ENCODE results near the gene ANKMY2. TPM values are rescaled to one million over a fixed set of nuclear protein-coding genes. Genes with fewer than 3 reads are reported as not detected.

ANKMY2 gene
- total RNA-seq, 2 experiments from 2014 or later: 10.3 to 15.2 TPM

DNA sequence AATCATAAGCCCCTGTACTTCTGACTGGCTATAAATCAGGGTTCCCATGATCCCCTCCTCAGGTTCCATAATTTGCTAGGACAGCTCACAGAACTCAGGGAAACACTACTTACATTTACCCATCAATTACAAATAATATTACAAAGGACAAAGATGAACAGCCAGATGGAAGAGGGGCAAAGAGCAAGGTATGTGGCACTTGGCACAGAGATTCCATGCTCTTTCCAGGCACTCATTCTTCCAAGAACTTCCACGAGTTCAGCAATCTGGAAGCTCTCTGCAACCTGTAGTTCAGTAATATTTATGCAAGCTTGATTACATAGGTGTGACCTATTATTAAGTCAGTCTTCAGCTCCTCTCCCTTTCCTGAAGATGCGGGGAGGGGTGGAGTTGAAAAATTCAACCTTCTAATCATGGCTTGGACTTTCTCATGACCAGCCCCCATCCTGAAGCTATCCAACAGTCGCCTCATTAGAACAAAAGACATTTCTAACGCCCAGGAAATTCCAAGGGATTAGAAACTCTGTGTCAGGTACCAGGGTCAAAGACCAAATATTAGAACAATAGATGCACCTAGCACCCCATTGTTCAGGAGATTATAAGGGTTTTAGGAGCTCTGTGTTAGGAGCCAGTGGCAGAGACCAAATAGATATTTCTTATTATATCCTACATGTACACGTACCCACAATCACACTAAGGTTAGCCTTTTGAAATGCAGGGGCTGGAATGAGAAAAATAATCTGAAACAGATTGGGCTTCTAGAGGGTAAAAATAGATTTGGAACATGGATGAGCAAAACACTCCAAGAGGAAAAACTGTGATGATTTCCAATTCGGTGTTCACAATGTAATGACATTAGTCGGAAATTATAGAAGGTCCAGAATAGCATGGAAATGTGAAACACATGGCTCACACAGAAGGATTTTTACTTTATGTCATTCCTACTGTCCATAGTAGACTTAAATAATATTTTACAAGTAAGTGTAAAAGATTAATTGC is 7.0 kb downstream of the ANKMY2 start:
- no peaks in the 10 kb centered on the region for H3K9me3 ChIP-seq (ENCODE audit: low read length)
- intact Hi-C loops (cut with micrococcal nuclease; ENCODE audit: unreplicated experiment): no loop called here
- BruUV-seq (replicated peaks): no TSS peak
- no peaks in the 10 kb centered on the region for H3K4me1 ChIP-seq (ENCODE audit: insufficient read depth, low read length, poor library complexity, severe bottlenecking)
- ChIA-PET POLR2A (interaction anchor here (0.6 to 0.8 kb wide), 4 partner anchors 8 to 91 kb away, joined by 3 to 6 read pairs (median 4); no protein-coding TSS in a partner anchor), CTCF (ENCODE audit: unreplicated experiment) (no interaction called here)
- no peak overlapping the region for H3K4me3 ChIP-seq (ENCODE audit: low read depth, low read length, poor library complexity, severe bottlenecking)
- H3K27ac ChIP-seq (ENCODE audit: low read depth, low read length, poor library complexity, severe bottlenecking): no peak overlapping the region
- H3K9me2 ChIP-seq (ENCODE audit: insufficient read depth, low read length): no peaks in the 10 kb centered on the region
- H3K36me3 ChIP-seq (ENCODE audit: insufficient read depth, low read length): no peaks in the 10 kb centered on the region
- H4K20me1 ChIP-seq (ENCODE audit: insufficient read depth, low read length): 0 out of 2 replicates have a peak, but pooled peaks cover 3% of the 10 kb centered on the region
- H3K4me2 ChIP-seq (ENCODE audit: low read length): no peak overlapping the region
- no peaks in the 10 kb centered on the region for H3K79me2 ChIP-seq (ENCODE audit: insufficient read depth, low read depth, low read length)
- TF ChIP-seq, protein P1, sequence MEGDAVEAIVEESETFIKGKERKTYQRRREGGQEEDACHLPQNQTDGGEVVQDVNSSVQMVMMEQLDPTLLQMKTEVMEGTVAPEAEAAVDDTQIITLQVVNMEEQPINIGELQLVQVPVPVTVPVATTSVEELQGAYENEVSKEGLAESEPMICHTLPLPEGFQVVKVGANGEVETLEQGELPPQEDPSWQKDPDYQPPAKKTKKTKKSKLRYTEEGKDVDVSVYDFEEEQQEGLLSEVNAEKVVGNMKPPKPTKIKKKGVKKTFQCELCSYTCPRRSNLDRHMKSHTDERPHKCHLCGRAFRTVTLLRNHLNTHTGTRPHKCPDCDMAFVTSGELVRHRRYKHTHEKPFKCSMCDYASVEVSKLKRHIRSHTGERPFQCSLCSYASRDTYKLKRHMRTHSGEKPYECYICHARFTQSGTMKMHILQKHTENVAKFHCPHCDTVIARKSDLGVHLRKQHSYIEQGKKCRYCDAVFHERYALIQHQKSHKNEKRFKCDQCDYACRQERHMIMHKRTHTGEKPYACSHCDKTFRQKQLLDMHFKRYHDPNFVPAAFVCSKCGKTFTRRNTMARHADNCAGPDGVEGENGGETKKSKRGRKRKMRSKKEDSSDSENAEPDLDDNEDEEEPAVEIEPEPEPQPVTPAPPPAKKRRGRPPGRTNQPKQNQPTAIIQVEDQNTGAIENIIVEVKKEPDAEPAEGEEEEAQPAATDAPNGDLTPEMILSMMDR (conservative IDR thresholded peaks at IDR 0.05; ENCODE audit: low read length): no peak
- TF ChIP-seq EZH2phosphoT487 (IDR thresholded peaks at IDR 0.05; ENCODE audit: borderline replicate concordance, low read depth, low read length): no peak
- no peak overlapping the region for H2AFZ ChIP-seq (ENCODE audit: low read length)
- no peak for DNase-seq (ENCODE audit: low spot score)

DNA sequence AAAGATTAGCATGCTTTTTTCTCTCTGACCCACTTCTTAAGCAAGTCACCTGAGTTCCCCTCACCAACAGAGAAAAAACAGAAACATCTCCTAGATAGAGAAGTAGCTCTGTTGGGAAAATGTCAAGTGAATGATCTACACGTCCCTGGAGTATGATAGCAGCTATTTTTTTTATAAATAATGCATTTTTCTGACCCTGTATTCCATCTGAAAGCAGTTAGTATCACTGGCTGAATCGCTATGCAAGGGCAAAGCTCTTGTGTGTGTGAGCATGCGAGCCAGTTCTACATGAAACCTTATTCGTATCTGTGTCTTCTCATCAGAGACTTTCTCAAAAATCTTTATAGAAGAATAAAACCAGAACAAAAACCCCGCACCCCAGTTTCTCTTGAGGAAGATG is 8.2 kb downstream of the ANKMY2 start:
- Histone ChIP-seq H3K4me3 (ENCODE audit: low read depth, low read length, poor library complexity, severe bottlenecking) (no peak overlapping the region), H3K27ac (ENCODE audit: low read depth, low read length, poor library complexity, severe bottlenecking) (no peak overlapping the region), H2AFZ (ENCODE audit: low read length) (no peak overlapping the region), H4K20me1 (ENCODE audit: insufficient read depth, low read length) (0 out of 2 replicates have a peak, but pooled peaks cover 3% of the 10 kb centered on the region), H3K9me3 (ENCODE audit: low read length) (no peaks in the 10 kb centered on the region), H3K79me2 (ENCODE audit: insufficient read depth, low read depth, low read length) (no peaks in the 10 kb centered on the region), H3K4me1 (ENCODE audit: insufficient read depth, low read length, poor library complexity, severe bottlenecking) (no peaks in the 10 kb centered on the region), H3K36me3 (ENCODE audit: insufficient read depth, low read length) (no peaks in the 10 kb centered on the region), H3K4me2 (ENCODE audit: low read length) (no peak overlapping the region), H3K9me2 (ENCODE audit: insufficient read depth, low read length) (no peaks in the 10 kb centered on the region)
- no peak for TF ChIP-seq EZH2phosphoT487 (IDR thresholded peaks at IDR 0.05; ENCODE audit: borderline replicate concordance, low read depth, low read length)
- intact Hi-C loops (cut with micrococcal nuclease; ENCODE audit: unreplicated experiment): no loop called here
- BruUV-seq (replicated peaks): no TSS peak
- ChIA-PET POLR2A (no interaction called here), CTCF (ENCODE audit: unreplicated experiment) (no interaction called here)
- DNase-seq (ENCODE audit: low spot score): no peak

DNA sequence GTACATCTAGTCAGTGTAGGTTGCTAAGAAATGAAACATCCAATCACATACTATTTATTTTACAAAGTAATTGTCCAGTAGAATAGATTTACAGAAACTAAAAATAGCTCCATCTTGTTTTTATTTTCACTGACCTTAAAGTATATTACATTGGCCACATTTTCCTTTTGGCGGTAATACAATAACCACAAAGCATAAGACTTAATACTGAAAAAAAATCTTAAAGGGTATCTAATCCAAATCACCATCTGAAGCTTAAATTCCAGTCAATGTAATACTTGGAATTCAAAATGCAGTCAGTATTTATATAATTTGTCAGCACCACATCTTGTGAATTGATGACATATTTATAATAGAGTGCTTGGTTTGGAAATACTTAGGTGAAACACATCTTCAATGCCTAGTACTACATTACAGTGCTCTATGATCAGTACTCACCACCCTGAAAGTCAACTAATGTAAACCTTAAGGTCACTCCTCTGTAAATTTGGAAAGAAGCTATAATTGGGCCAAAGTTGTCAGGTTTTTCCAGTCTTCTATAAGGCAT is 8.9 kb downstream of the ANKMY2 start:
- ChIA-PET POLR2A (interaction anchor here (0.6 to 1.0 kb wide), 4 partner anchors 13 to 615 kb away, joined by 3 read pairs; no protein-coding TSS in a partner anchor), CTCF (ENCODE audit: unreplicated experiment) (no interaction called here)
- H3K4me1 ChIP-seq (ENCODE audit: insufficient read depth, low read length, poor library complexity, severe bottlenecking): no peaks in the 10 kb centered on the region
- no peak overlapping the region for H3K4me2 ChIP-seq (ENCODE audit: low read length)
- 0 out of 2 replicates have a peak, but pooled peaks cover 3% of the 10 kb centered on the region for H4K20me1 ChIP-seq (ENCODE audit: insufficient read depth, low read length)
- intact Hi-C loops (cut with micrococcal nuclease; ENCODE audit: unreplicated experiment): no loop called here
- H3K36me3 ChIP-seq (ENCODE audit: insufficient read depth, low read length): no peaks in the 10 kb centered on the region
- TF ChIP-seq, protein P1 (conservative IDR thresholded peaks at IDR 0.05; ENCODE audit: low read length): no peak
- no peak for TF ChIP-seq EZH2phosphoT487 (IDR thresholded peaks at IDR 0.05; ENCODE audit: borderline replicate concordance, low read depth, low read length)
- H3K27ac ChIP-seq (ENCODE audit: low read depth, low read length, poor library complexity, severe bottlenecking): no peak overlapping the region
- no peak overlapping the region for H2AFZ ChIP-seq (ENCODE audit: low read length)
- H3K4me3 ChIP-seq (ENCODE audit: low read depth, low read length, poor library complexity, severe bottlenecking): no peak overlapping the region
- H3K9me2 ChIP-seq (ENCODE audit: insufficient read depth, low read length): no peaks in the 10 kb centered on the region
- H3K9me3 ChIP-seq (ENCODE audit: low read length): no peaks in the 10 kb centered on the region
- H3K79me2 ChIP-seq (ENCODE audit: insufficient read depth, low read depth, low read length): no peaks in the 10 kb centered on the region
- no peak for DNase-seq (ENCODE audit: low spot score)
- BruUV-seq (replicated peaks): no TSS peak

Data from OCI-LY7 (cell line).